GM19463 (cell line): ENCODE data around the gene MFSD6.
"Not testable (repeated sequence)": the region's sequence is repeated elsewhere in the genome, so short reads cannot be mapped to it uniquely, and the experiment has no call there.

Experiments used
- ATAC-seq: cut with Tn5 transposase; IDR thresholded peaks from one replicate; pipeline ENCODE4 v1.9.1; 2021; ENCODE audit warnings: mild to moderate bottlenecking, moderate library complexity; ENCODE audit not compliant: unreplicated experiment

The MFSD6 gene

GRCh38 chr2:190404487-190404886 is 3.7 kb upstream of the MFSD6 start:
- no peak for ATAC-seq

GRCh38 chr2:190405070-190405469 is 3.1 kb upstream of the MFSD6 start:
- ATAC-seq: no peak

GRCh38 chr2:190405995-190406394 is 2.2 kb upstream of the MFSD6 start:
- ATAC-seq: no peak

- ATAC-seq: no peak
These were observed 1.4 kb upstream of the MFSD6 start for GRCh38 chr2:190406805-190407204.

GRCh38 chr2:190407246-190407661 is 901 bp upstream of the MFSD6 start:
- no peak for ATAC-seq

- ATAC-seq: peak; percentile 58
These were observed 550 bp downstream of the MFSD6 start for GRCh38 chr2:190408538-190409271.

GRCh38 chr2:190409616-190410015 is 1.5 kb downstream of the MFSD6 start:
- ATAC-seq: no peak

- no peak for ATAC-seq
These were observed 2.0 kb downstream of the MFSD6 start for GRCh38 chr2:190410166-190410565.

GRCh38 chr2:190412966-190413365 is 4.8 kb downstream of the MFSD6 start:
- ATAC-seq: no peak

- no peak for ATAC-seq
These were observed 5.3 kb downstream of the MFSD6 start for GRCh38 chr2:190413421-190413820.

- ATAC-seq: no peak
These were observed 7.1 kb downstream of the MFSD6 start for GRCh38 chr2:190415251-190415650.

GRCh38 chr2:190415794-190416775 is 7.9 kb downstream of the MFSD6 start:
- ATAC-seq: no peak

- no peak for ATAC-seq
These were observed 9.1 kb downstream of the MFSD6 start for GRCh38 chr2:190417045-190417842.

GRCh38 chr2:190418727-190419126 is 10.6 kb downstream of the MFSD6 start:
- no peak for ATAC-seq

GRCh38 chr2:190420801-190421200 is 12.6 kb downstream of the MFSD6 start:
- ATAC-seq: no peak

GRCh38 chr2:190425221-190425866 is 17.2 kb downstream of the MFSD6 start:
- ATAC-seq: no peak

- ATAC-seq: no peak
These were observed 17.9 kb downstream of the MFSD6 start for GRCh38 chr2:190425883-190426658.

- not testable (repeated sequence) for ATAC-seq
These were observed 22.7 kb downstream of the MFSD6 start for GRCh38 chr2:190430866-190431265.

GRCh38 chr2:190431907-190432306 is 23.8 kb downstream of the MFSD6 start:
- ATAC-seq: no peak
